HEK293 (cell line): ENCODE results near the gene GRK3.

ENCODE experiments used
- CTCF ChIA-PET: fragments of 350-600 bp; formaldehyde crosslinking; extraction: SDS; loops from one replicate; lab custom pipeline; 2021; ENCODE audit warnings: antibody characterized with exemption; lab: Yijun Ruan, JAX
- POLR2A ChIA-PET: fragments of 300-600 bp; formaldehyde crosslinking; extraction: SDS; loops from one replicate; lab custom pipeline; 2020; ENCODE audit warnings: antibody characterized with exemption, inconsistent platforms; lab: Yijun Ruan, JAX
- H3K27ac ChIP-seq: fragments of 200-500 bp; sonication (Bioruptor generic); 2 replicates; pipeline ENCODE4 v1.5.1; 2014; ENCODE audit warnings: low read depth, low read length, control low read depth, inconsistent platforms; ENCODE audit errors: extremely low read depth
- H3K36me3 ChIP-seq, 2 experiments: fragments of 200-500 bp in 1 of 2; sonication (Bioruptor generic) in 1 of 2; 1 replicate in 1 of 2; 2 replicates in 1 of 2; pipeline ENCODE4 v1.5.1; 2014 to 2017; ENCODE audit warnings: inconsistent platforms in 2 of 2, low read length in 2 of 2; ENCODE audit not compliant: control insufficient read depth in 2 of 2, insufficient read depth in 1 of 2
- H3K4me1 ChIP-seq: fragments of 200-500 bp; sonication (Bioruptor generic); 2 replicates; pipeline ENCODE4 v1.5.1; 2014; ENCODE audit warnings: mild to moderate bottlenecking, low read length, inconsistent platforms; ENCODE audit not compliant: control insufficient read depth, insufficient read depth
- H3K4me3 ChIP-seq: 2 replicates; pipeline ENCODE4 v1.5.1; 2011; ENCODE audit warnings: low read depth, mild to moderate bottlenecking, control low read depth, low read length, moderate library complexity
- H3K9me3 ChIP-seq: fragments of 200-500 bp; sonication (Bioruptor generic); 2 replicates; pipeline ENCODE4 v1.5.1; 2014; ENCODE audit warnings: low read depth, low read length, inconsistent platforms; ENCODE audit not compliant: control insufficient read depth, insufficient read depth
- GLIS1 ChIP-seq: fragments of 450-650 bp; formaldehyde crosslinking; IDR thresholded peaks from 2 replicates; pipeline ENCODE4 v1.5.1; 2016; ENCODE audit warnings: missing biosample characterization, missing genetic modification characterization
- HOXA7 ChIP-seq: sonication (generic); formaldehyde crosslinking; IDR thresholded peaks from 2 replicates; pipeline ENCODE4 v1.8.1; 2022; ENCODE audit warnings: missing genetic modification reagents, borderline replicate concordance
- REPIN1 ChIP-seq: fragments of 450-650 bp; formaldehyde crosslinking; IDR thresholded peaks from 2 replicates; pipeline ENCODE4 v1.5.1; 2017; ENCODE audit warnings: missing biosample characterization, missing genetic modification characterization, low read depth
- ZNF19 ChIP-seq: fragments of 450-650 bp; formaldehyde crosslinking; IDR thresholded peaks from 2 replicates; pipeline ENCODE4; 2016; ENCODE audit warnings: missing biosample characterization, missing genetic modification characterization, low read depth
- ZNF416 ChIP-seq: fragments of 450-650 bp; formaldehyde crosslinking; IDR thresholded peaks from 2 replicates; pipeline ENCODE4 v1.5.1; 2016; ENCODE audit warnings: missing biosample characterization, missing genetic modification characterization
- ZNF433 ChIP-seq: fragments of 450-650 bp; formaldehyde crosslinking; IDR thresholded peaks from 2 replicates; pipeline ENCODE4 v1.5.1; 2016; ENCODE audit warnings: missing biosample characterization, missing genetic modification characterization, low read depth
- ZNF585B ChIP-seq: fragments of 450-650 bp; formaldehyde crosslinking; IDR thresholded peaks from 2 replicates; pipeline ENCODE4 v1.5.1; 2016; ENCODE audit warnings: missing biosample characterization, missing genetic modification characterization
- ZNF660 ChIP-seq: fragments of 450-650 bp; IDR thresholded peaks from 2 replicates; pipeline ENCODE4 v1.5.1; 2018; ENCODE audit warnings: missing biosample characterization, mild to moderate bottlenecking, missing genetic modification characterization
- ZNF768 ChIP-seq: fragments of 450-650 bp; formaldehyde crosslinking; IDR thresholded peaks from 2 replicates; pipeline ENCODE4 v1.5.1; 2018; ENCODE audit warnings: missing biosample characterization, mild to moderate bottlenecking, missing genetic modification characterization
- ZNF791 ChIP-seq: fragments of 450-650 bp; formaldehyde crosslinking; IDR thresholded peaks from 2 replicates; pipeline ENCODE4 v1.5.1; 2016; ENCODE audit warnings: missing biosample characterization, missing genetic modification characterization
- TF ChIP-seq, protein P1 (sequence below): fragments of 450-650 bp; formaldehyde crosslinking; IDR thresholded peaks from 2 replicates; pipeline ENCODE4 v1.5.1; 2016; ENCODE audit warnings: missing biosample characterization, missing genetic modification characterization
- TF ChIP-seq, protein P2 (sequence below): fragments of 450-650 bp; formaldehyde crosslinking; IDR thresholded peaks from 2 replicates; pipeline ENCODE4 v1.5.1; 2017; ENCODE audit warnings: missing biosample characterization, missing genetic modification characterization
- TF ChIP-seq, protein P3 (sequence below): fragments of 450-650 bp; formaldehyde crosslinking; IDR thresholded peaks from 2 replicates; pipeline ENCODE4 v1.5.1; 2016; ENCODE audit warnings: missing biosample characterization, missing genetic modification characterization
- TF ChIP-seq, protein P4 (sequence below): fragments of 450-650 bp; formaldehyde crosslinking; IDR thresholded peaks from 2 replicates; pipeline ENCODE4 v1.5.1; 2016; ENCODE audit warnings: missing biosample characterization, missing genetic modification characterization, borderline replicate concordance

The GRK3 gene

DNA sequence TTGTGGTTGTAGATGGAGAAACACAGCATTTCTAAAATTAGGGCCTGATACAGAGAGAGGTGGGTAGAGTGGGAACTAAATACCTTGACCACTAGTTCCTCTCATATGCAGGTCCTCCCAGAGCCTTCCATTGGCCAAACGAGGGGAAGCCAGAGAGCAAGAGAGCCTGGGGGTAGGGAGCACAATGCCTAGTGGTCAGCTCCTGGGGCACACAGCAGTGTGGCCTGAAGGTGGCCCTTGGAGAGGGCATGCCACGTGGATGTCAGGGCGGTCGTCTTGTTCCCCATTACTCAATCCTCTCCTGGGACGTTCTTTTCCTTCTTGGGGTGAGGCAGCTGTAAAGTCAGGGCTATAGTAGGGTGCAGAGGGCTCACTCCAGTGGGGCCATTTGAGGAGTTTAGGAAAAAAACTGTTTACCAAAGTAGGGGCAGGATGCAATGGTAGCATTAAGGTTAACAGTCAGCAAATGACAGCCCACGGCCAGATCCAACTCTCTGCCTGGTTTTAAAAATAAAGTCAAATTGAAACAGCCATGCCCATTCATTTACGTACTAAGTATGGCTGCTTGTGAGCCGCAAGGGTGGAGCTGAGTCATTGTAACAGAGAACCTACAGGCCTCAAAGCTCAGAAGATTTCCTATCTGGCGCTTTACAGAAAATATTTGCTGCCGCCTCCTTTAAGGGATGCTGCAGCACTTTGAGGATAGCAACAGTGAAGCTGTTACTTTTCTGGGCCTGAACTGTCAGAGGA is 185.1 kb downstream of the GRK3 start:
- no peaks in the 10 kb centered on the region for H3K36me3 ChIP-seq
- ChIA-PET CTCF (interaction anchor here (0.7 to 1.0 kb wide), 2 partner anchors 23 to 387 kb away, joined by 3 to 4 read pairs; no protein-coding TSS in a partner anchor), POLR2A (interaction anchor here (0.7 kb wide), 1 partner anchor 235 kb away, joined by 3 read pairs; no protein-coding TSS in a partner anchor)
- no peaks in the 10 kb centered on the region for H3K9me3 ChIP-seq
- no peaks in the 10 kb centered on the region for H3K4me1 ChIP-seq
- no peak overlapping the region for H3K4me3 ChIP-seq
- H3K27ac ChIP-seq = no peak overlapping the region
- TF ChIP-seq, protein P1, sequence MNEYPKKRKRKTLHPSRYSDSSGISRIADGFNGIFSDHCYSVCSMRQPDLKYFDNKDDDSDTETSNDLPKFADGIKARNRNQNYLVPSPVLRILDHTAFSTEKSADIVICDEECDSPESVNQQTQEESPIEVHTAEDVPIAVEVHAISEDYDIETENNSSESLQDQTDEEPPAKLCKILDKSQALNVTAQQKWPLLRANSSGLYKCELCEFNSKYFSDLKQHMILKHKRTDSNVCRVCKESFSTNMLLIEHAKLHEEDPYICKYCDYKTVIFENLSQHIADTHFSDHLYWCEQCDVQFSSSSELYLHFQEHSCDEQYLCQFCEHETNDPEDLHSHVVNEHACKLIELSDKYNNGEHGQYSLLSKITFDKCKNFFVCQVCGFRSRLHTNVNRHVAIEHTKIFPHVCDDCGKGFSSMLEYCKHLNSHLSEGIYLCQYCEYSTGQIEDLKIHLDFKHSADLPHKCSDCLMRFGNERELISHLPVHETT (tag by site-specific recombination) = no peak
- TF ChIP-seq REPIN1 (no peak), ZNF585B (tag by site-specific recombination) (no peak), ZNF416 (no peak)
- TF ChIP-seq, protein P2, sequence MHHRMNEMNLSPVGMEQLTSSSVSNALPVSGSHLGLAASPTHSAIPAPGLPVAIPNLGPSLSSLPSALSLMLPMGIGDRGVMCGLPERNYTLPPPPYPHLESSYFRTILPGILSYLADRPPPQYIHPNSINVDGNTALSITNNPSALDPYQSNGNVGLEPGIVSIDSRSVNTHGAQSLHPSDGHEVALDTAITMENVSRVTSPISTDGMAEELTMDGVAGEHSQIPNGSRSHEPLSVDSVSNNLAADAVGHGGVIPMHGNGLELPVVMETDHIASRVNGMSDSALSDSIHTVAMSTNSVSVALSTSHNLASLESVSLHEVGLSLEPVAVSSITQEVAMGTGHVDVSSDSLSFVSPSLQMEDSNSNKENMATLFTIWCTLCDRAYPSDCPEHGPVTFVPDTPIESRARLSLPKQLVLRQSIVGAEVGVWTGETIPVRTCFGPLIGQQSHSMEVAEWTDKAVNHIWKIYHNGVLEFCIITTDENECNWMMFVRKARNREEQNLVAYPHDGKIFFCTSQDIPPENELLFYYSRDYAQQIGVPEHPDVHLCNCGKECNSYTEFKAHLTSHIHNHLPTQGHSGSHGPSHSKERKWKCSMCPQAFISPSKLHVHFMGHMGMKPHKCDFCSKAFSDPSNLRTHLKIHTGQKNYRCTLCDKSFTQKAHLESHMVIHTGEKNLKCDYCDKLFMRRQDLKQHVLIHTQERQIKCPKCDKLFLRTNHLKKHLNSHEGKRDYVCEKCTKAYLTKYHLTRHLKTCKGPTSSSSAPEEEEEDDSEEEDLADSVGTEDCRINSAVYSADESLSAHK (tag by site-specific recombination) = no peak
- TF ChIP-seq, protein P3, sequence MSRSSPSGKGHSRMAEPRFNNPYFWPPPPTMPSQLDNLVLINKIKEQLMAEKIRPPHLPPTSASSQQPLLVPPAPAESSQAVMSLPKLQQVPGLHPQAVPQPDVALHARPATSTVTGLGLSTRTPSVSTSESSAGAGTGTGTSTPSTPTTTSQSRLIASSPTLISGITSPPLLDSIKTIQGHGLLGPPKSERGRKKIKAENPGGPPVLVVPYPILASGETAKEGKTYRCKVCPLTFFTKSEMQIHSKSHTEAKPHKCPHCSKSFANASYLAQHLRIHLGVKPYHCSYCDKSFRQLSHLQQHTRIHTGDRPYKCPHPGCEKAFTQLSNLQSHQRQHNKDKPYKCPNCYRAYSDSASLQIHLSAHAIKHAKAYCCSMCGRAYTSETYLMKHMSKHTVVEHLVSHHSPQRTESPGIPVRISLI (tag by site-specific recombination) = no peak

- H3K4me3 ChIP-seq = no peak overlapping the region
- no peaks in the 10 kb centered on the region for H3K36me3 ChIP-seq
- TF ChIP-seq ZNF433 (tag by site-specific recombination) = no peak
- no peak for TF ChIP-seq ZNF660
- no peak for TF ChIP-seq ZNF19
- no peak for TF ChIP-seq GLIS1 (tag by site-specific recombination)
- no peak for TF ChIP-seq ZNF768 (tag by site-specific recombination)
- TF ChIP-seq HOXA7 (CRISPR knock-in tag) = no peak
- no peak for TF ChIP-seq ZNF791 (tag by site-specific recombination)
- TF ChIP-seq, protein P4, sequence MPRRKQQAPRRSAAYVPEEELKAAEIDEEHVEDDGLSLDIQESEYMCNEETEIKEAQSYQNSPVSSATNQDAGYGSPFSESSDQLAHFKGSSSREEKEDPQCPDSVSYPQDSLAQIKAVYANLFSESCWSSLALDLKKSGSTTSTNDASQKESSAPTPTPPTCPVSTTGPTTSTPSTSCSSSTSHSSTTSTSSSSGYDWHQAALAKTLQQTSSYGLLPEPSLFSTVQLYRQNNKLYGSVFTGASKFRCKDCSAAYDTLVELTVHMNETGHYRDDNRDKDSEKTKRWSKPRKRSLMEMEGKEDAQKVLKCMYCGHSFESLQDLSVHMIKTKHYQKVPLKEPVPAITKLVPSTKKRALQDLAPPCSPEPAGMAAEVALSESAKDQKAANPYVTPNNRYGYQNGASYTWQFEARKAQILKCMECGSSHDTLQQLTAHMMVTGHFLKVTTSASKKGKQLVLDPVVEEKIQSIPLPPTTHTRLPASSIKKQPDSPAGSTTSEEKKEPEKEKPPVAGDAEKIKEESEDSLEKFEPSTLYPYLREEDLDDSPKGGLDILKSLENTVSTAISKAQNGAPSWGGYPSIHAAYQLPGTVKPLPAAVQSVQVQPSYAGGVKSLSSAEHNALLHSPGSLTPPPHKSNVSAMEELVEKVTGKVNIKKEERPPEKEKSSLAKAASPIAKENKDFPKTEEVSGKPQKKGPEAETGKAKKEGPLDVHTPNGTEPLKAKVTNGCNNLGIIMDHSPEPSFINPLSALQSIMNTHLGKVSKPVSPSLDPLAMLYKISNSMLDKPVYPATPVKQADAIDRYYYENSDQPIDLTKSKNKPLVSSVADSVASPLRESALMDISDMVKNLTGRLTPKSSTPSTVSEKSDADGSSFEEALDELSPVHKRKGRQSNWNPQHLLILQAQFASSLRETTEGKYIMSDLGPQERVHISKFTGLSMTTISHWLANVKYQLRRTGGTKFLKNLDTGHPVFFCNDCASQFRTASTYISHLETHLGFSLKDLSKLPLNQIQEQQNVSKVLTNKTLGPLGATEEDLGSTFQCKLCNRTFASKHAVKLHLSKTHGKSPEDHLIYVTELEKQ (tag by site-specific recombination) = no peak
- ChIA-PET CTCF (interaction anchor here (0.7 kb wide), 1 partner anchor 388 kb away, joined by 3 read pairs; no protein-coding TSS in a partner anchor), POLR2A (interaction anchor here (0.7 kb wide), 1 partner anchor 236 kb away, joined by 3 read pairs; no protein-coding TSS in a partner anchor)
- no peak overlapping the region for H3K27ac ChIP-seq
- H3K4me1 ChIP-seq = no peaks in the 10 kb centered on the region
- no peaks in the 10 kb centered on the region for H3K9me3 ChIP-seq
Observed at GRCh38 chr22:25750569-25751173, 186.2 kb downstream of the GRK3 start.
